ENCODE measurements around the gene HOGA1. TPM values are rescaled to one million over a fixed set of nuclear protein-coding genes. Genes with fewer than 3 reads are reported as not detected.
"Not testable (repeated sequence)": the region's sequence is repeated elsewhere in the genome, so short reads cannot be mapped to it uniquely, and the experiment has no call there.

The HOGA1 gene
- total RNA-seq, 4 donors from 2014 or later, result 0.80 to 6.2 (median 4.0) TPM

DNA sequence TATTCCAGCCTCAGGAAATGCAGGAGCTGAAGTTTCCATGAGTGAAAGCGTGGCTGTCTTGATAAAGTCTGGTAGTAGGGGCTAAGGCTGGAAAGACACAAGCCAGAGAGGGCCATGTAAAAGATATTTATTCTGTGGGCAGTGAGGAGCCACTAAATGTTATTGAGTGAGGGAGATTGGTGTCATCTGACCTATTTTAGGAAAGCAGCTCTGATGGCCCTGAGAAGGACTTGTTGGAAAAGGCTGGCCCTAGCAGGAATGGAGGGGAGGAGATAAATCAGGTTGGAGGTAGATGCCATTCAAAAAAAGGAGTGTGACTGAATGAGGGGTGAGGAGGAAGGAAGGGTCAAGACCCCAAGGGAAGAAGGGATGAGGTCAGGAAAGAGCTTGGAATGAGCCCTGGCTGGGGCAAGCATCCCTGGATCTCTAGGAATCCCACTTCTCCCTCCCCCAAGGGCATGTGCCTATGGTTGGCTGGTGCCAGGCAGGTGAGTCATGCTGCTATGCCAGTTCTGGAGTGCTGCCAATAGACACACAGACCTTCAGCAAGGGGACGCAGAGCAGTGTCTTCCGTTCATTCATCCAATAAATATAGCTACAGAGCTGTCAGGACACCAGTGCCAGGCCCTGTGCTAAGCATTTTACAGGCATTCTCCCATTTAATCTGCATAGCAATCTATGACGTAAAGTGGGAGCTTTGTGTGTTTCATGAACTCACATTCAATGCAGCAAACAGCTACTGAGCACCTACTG, 9.6 kb upstream of the HOGA1 start:
- Histone ChIP-seq H3K27ac (no peak overlapping the region), H3K9me3 (no peaks in the 10 kb centered on the region), H3K4me3 (no peak overlapping the region), H3K4me1 (peaks cover 49% of the 10 kb centered on the region), H3K27me3 (no peaks in the 10 kb centered on the region), H3K36me3 (peaks cover 13% of the 10 kb centered on the region)
- DNase-seq (ENCODE audit: low spot score in 2 of 2), result no peak
- WGBS, result 51% methylated on average over 4 of the region's 4 CpGs
- TF ChIP-seq EP300 (IDR thresholded peaks at IDR 0.05) (peak; percentile 85), POLR2A (IDR thresholded peaks at IDR 0.05) (no peak)
- TF ChIP-seq, protein P1, sequence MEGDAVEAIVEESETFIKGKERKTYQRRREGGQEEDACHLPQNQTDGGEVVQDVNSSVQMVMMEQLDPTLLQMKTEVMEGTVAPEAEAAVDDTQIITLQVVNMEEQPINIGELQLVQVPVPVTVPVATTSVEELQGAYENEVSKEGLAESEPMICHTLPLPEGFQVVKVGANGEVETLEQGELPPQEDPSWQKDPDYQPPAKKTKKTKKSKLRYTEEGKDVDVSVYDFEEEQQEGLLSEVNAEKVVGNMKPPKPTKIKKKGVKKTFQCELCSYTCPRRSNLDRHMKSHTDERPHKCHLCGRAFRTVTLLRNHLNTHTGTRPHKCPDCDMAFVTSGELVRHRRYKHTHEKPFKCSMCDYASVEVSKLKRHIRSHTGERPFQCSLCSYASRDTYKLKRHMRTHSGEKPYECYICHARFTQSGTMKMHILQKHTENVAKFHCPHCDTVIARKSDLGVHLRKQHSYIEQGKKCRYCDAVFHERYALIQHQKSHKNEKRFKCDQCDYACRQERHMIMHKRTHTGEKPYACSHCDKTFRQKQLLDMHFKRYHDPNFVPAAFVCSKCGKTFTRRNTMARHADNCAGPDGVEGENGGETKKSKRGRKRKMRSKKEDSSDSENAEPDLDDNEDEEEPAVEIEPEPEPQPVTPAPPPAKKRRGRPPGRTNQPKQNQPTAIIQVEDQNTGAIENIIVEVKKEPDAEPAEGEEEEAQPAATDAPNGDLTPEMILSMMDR (IDR thresholded peaks at IDR 0.05), result no peak

- no peak for DNase-seq (ENCODE audit: low spot score in 2 of 2)
- Histone ChIP-seq H3K36me3 (peaks cover 8% of the 10 kb centered on the region), H3K27ac (no peak overlapping the region), H3K27me3 (no peaks in the 10 kb centered on the region), H3K4me1 (peaks cover 44% of the 10 kb centered on the region), H3K9me3 (no peaks in the 10 kb centered on the region), H3K4me3 (no peak overlapping the region)
- 88% methylated on average over 4 of the region's 6 CpGs for WGBS
- TF ChIP-seq EP300 (IDR thresholded peaks at IDR 0.05), result no peak
These were observed 9.0 kb upstream of the HOGA1 start for GRCh38 chr10:97575127-97575668.

DNA sequence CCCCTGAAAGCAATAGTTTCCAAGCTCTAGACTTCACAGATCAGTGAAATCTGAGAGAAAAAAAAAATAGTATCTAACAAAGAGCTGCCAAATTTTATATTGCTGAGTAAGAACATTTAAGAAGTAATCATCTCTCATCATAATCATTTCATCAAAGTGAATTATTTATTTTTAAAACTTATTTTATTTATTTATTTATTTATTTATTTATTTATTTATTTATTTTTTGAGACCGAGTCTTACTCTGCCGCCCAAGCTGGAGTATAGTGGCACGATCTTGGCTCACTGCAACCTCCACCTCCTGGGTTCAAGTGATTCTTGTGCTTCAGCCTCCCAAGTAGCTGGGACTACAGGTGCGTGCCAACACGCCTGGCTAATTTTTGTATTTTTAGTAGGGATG, 7.7 kb upstream of the HOGA1 start:
- H3K9me3 ChIP-seq; H3K4me3 ChIP-seq; H3K27me3 ChIP-seq; DNase-seq (ENCODE audit: low spot score in 2 of 2); H3K27ac ChIP-seq; H3K36me3 ChIP-seq: not testable (repeated sequence)
- WGBS, result 75% methylated on average over 5 of the region's 5 CpGs
- H3K4me1 ChIP-seq, result peaks cover 31% of the 10 kb centered on the region

DNA sequence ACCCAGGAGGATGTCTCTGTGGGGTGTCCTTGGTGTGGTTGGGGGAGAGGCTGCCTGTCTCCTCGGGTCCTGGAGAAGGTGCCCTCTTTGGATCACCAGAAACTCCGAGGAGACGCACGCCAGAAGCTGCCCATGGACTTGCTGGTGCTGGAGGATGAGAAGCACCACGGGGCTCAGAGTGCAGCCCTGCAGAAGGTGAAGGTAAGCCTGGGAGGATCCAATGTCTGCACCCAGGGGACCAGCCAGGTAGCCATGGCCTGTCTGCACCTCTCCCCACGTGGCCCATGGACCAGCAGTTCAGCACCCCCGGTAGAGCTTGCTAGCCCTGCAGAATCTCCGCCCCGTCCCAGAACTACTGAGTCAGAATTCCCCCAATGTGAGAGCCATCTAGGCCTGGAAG, 6.5 kb upstream of the HOGA1 start:
- Histone ChIP-seq H3K36me3 (no peaks in the 10 kb centered on the region), H3K27me3 (no peaks in the 10 kb centered on the region), H3K4me1 (peaks cover 19% of the 10 kb centered on the region), H3K27ac (no peak overlapping the region), H3K9me3 (no peaks in the 10 kb centered on the region), H3K4me3 (no peak overlapping the region)
- DNase-seq (ENCODE audit: low spot score in 2 of 2), result no peak
- TF ChIP-seq, protein P1 (IDR thresholded peaks at IDR 0.05), result no peak
- TF ChIP-seq POLR2AphosphoS5 (IDR thresholded peaks at IDR 0.05) (no peak), POLR2A (IDR thresholded peaks at IDR 0.05) (no peak), EP300 (IDR thresholded peaks at IDR 0.05) (no peak)
- WGBS, result no CpG with 5 or more reads among the region's 9 CpGs

GRCh38 chr10:97578171-97578844, 5.9 kb upstream of the HOGA1 start:
- Histone ChIP-seq H3K9me3 (no peaks in the 10 kb centered on the region), H3K4me3 (peak overlapping the region; percentile 11), H3K27ac (no peak overlapping the region), H3K36me3 (no peaks in the 10 kb centered on the region), H3K4me1 (peaks cover 13% of the 10 kb centered on the region), H3K27me3 (no peaks in the 10 kb centered on the region)
- no peak for DNase-seq (ENCODE audit: low spot score in 2 of 2)
- WGBS, result 85% methylated on average over 40 of the region's 40 CpGs
- TF ChIP-seq EP300 (IDR thresholded peaks at IDR 0.05) (no peak), POLR2A (IDR thresholded peaks at IDR 0.05) (no peak), POLR2AphosphoS5 (IDR thresholded peaks at IDR 0.05) (no peak)
- TF ChIP-seq, protein P1 (IDR thresholded peaks at IDR 0.05), result no peak
